Uterus (tissue), 4 donors: ENCODE measurements around the gene FBXL19. TPM values are rescaled to one million over a fixed set of nuclear protein-coding genes. Genes with fewer than 3 reads are reported as not detected.

Experiments
- DNase-seq, 2 donors: peaks; one replicate each; pipeline ENCODE4 v3.0.0-alpha.2; 2019 to 2020
- H3K27ac ChIP-seq, 2 donors: fragments of 200-600 bp; sonication (generic); 1 replicate in 1 of 2; 2 replicates in 1 of 2; pipeline ENCODE4 v1.5.1; 2016 to 2018
- H3K27me3 ChIP-seq, 2 donors: fragments of 200-600 bp; sonication (generic); one replicate each; pipeline ENCODE4 v1.5.1; 2018 to 2019; ENCODE audit warnings: control low read depth in 1 of 2
- H3K36me3 ChIP-seq, 2 donors: fragments of 200-600 bp; sonication (generic); one replicate each; pipeline ENCODE4 v1.5.1; 2019; ENCODE audit warnings: control low read depth in 1 of 2
- H3K4me1 ChIP-seq, 2 donors: fragments of 200-600 bp; sonication (generic); one replicate each; pipeline ENCODE4 v1.5.1; 2018 to 2019; ENCODE audit warnings: control low read depth in 1 of 2
- H3K4me3 ChIP-seq, 2 donors: fragments of 200-600 bp; sonication (generic); 1 replicate in 1 of 2; 2 replicates in 1 of 2; pipeline ENCODE4 v1.5.1; 2018 to 2019; ENCODE audit warnings: mild to moderate bottlenecking in 1 of 2
- H3K9me3 ChIP-seq, 2 donors: fragments of 200-600 bp; sonication (generic); one replicate each; pipeline ENCODE4 v1.5.1; 2019; ENCODE audit warnings: control low read depth in 1 of 2
- POLR2A ChIP-seq, 2 donors: fragments of 450-650 bp; IDR thresholded peaks; one replicate each; pipeline ENCODE4 v1.6.1; 2016; ENCODE audit warnings: antibody characterized with exemption in 2 of 2, mild to moderate bottlenecking in 1 of 2, moderate library complexity in 1 of 2
- intact Hi-C: fragments of 100-400 bp; cut with DNase I; formaldehyde crosslinking; loops from one replicate; pipeline ENCODE4 v1.15.1; 2023; ENCODE audit warnings: low total_unique reads
- total RNA-seq, 4 donors: library from RNA; depleted of rRNA in 3 of 4; stranded (reverse); fragments of >200 nt in 3 of 4; gene quantifications; one replicate each; pipeline versions ENCODE4 v1.1.0 to v1.2.4, GENCODE V29; 2014 to 2023
- TF ChIP-seq, protein P1 (sequence below), 4 experiments: fragments of 200-600 bp in 2 of 4; fragments of 450-650 bp in 2 of 4; sonication (generic) in 2 of 4; IDR thresholded peaks; one replicate each; pipeline ENCODE4 v1.5.1; 2016 to 2019; ENCODE audit warnings: antibody characterized with exemption in 4 of 4, mild to moderate bottlenecking in 2 of 4, moderate library complexity in 1 of 4
- donor health status: DM: yes; HTN: yes; CAD: no.

FBXL19 gene
- total RNA-seq, 4 donors from 2014 or later: 3.8 to 25.4 (median 19.0) TPM

DNA sequence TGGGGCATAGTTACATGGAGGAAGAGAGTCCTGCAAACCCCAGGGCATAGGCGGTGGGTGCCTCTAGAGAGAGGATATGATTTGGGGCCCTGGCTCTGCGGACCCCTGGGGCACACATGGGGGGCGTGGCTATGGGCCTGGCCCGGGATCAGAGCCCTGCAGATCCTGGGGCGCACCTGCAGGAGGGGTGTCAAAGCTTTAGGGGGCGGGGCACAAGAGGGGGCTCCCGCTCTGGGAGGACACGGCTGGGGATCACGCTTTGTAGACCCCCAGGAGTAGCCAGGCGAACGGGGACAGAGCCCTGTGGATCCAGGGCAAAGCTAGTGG lies 30.0 kb upstream of the FBXL19 start:
- Histone ChIP-seq H3K27ac (peak overlapping the region; percentile 99 to 100), H3K36me3 (no peaks in the 10 kb centered on the region), H3K9me3 (no peaks in the 10 kb centered on the region), H3K4me1 (peaks cover 6 to 7% of the 10 kb centered on the region in 2 donors), H3K27me3 (no peaks in the 10 kb centered on the region), H3K4me3 (peak overlapping the region; percentile 65 to 67)
- intact Hi-C loops: no loop called here
- no peak for TF ChIP-seq POLR2A (IDR thresholded peaks at IDR 0.05)
- TF ChIP-seq, protein P1, sequence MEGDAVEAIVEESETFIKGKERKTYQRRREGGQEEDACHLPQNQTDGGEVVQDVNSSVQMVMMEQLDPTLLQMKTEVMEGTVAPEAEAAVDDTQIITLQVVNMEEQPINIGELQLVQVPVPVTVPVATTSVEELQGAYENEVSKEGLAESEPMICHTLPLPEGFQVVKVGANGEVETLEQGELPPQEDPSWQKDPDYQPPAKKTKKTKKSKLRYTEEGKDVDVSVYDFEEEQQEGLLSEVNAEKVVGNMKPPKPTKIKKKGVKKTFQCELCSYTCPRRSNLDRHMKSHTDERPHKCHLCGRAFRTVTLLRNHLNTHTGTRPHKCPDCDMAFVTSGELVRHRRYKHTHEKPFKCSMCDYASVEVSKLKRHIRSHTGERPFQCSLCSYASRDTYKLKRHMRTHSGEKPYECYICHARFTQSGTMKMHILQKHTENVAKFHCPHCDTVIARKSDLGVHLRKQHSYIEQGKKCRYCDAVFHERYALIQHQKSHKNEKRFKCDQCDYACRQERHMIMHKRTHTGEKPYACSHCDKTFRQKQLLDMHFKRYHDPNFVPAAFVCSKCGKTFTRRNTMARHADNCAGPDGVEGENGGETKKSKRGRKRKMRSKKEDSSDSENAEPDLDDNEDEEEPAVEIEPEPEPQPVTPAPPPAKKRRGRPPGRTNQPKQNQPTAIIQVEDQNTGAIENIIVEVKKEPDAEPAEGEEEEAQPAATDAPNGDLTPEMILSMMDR (IDR thresholded peaks at IDR 0.05): no peak
- peak in 1 of 2 donors; percentile 46 for DNase-seq

DNA sequence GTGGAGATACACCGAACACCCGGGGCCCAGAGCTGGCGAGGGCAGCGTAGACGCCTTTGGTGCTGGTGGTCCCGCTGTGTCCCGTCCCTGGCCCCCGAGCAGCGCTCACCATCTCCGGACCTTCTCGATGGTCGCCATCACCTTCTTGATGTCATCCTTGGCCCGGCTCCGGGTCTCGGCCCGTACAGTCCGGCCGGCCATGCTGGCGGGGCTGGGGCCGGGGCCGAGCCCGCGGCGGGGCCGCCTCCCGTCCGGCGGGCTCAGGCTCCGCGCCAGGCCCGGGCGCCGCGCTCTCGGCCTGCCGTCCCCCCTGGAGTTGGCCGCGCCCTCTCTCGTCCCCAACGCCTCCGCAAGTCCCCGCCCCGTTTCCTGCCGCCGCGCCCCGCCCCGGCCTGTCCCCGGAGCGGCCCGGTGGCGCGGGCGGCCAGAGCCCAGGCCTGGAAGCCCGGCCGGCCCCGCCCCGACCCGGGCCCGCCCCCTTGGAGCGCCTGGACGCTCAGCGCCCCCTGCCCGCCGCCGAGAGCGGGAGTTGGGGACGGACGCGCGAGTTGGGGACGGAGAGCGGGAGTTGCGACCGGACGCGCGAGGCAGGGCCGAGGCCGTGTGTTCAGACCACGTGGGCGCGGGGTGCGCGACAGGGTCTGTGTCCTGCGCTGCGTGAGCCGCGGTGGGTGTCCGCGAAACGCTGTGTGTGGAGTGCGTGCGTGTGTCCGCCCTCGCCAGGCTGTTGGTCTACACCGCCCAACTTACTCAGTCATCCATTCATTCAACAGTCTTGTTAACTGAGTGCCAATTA lies 29.4 kb upstream of the FBXL19 start, which contains the start of gene BCL7C:
TSS of gene BCL7C (minus strand) at position 334 of the 796 bp plus-strand sequence. CDS start at position 201, 133 bp downstream.
- TF ChIP-seq POLR2A (IDR thresholded peaks at IDR 0.05): peak; percentile 26 to 72
- TF ChIP-seq, protein P1 (IDR thresholded peaks at IDR 0.05): peak; percentile 49 to 73 (median 68)
- Histone ChIP-seq H3K36me3 (no peaks in the 10 kb centered on the region), H3K4me3 (peak within 1 kb of the TSS; percentile 65 to 67), H3K9me3 (no peaks in the 10 kb centered on the region), H3K4me1 (peaks cover 6 to 7% of the 10 kb centered on the region in 2 donors), H3K27me3 (no peaks in the 10 kb centered on the region), H3K27ac (peak within 1 kb of the TSS; percentile 99 to 100)
- peak; percentile 88 to 92 for DNase-seq
- intact Hi-C loops: no loop called here

DNA sequence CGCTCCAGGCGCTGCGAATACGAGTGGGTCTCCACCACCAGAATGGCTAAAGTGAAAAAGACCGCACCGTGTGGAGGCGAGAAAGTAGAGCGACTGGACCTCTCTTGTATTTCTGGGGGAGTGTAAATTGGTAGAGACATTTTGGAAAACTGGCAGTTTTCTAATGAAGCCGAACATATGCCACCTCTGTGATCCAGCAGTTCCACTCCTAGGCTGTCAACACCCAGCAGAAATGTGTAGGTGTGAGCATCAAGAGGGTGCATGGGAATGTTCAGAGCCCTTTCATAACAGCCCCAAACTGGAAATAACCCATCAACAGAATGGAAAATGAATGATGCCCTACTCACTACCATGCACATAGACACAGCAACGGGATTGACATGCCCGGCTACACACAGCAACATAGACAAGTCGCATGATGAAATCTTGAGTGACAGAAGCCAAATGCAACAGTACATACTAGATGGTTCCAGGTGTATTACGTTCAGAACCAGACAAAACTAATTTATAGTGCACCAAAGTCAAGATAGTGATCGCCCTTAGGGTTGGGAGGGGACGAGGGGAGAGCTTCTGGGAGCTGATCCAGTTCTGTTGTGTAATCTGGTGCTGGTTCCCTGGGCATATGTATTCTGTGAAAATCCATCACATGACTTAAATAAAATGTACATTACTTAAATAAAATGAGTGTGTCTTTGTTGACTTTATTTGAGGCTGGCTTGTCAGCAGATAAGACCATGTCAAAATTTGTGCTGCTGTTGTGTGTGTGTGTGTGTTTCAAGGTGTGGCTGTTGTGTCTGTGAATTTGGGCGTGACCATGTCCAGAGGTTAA lies 28.6 kb upstream of the FBXL19 start:
- Histone ChIP-seq H3K27ac (peak overlapping the region; percentile 99 to 100), H3K9me3 (no peaks in the 10 kb centered on the region), H3K36me3 (no peaks in the 10 kb centered on the region), H3K27me3 (no peaks in the 10 kb centered on the region), H3K4me3 (peak overlapping the region; percentile 65 to 67), H3K4me1 (peaks cover 6 to 7% of the 10 kb centered on the region in 2 donors)
- DNase-seq: no peak
- intact Hi-C loops: no loop called here
- no peak for TF ChIP-seq POLR2A (IDR thresholded peaks at IDR 0.05)
- TF ChIP-seq, protein P1 (IDR thresholded peaks at IDR 0.05): no peak

DNA sequence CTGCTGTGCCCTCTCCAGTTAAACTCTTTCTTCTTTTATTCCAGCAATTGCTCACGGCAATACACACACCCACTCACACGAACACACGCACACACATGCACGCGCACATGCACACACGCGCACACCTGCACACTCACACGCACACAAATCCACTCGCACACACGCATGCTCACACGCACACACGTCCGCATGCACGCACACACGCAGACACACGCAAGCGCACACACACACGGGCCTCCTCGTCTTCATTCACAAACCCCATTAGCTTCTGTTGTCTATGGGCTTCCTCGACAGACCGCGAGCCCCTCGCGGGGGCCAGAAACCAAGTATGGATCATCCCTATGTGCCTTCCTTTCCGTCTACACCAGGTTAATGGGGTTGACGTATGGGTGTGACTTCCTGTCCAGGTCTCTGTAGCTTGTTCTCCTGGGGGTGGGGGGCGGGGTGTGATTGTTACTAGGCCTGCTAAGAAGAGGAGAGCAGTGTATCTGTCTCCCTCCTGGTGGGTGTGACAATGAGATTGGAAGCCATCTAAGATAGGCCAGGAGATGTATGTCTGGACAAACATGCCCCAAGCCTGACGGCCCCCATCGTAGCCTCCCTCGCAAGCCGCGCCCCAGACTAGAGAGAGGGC lies 27.6 kb upstream of the FBXL19 start:
- peak overlapping the region; percentile 99 to 100 for H3K27ac ChIP-seq
- intact Hi-C loops: no loop called here
- no peaks in the 10 kb centered on the region for H3K9me3 ChIP-seq
- TF ChIP-seq, protein P1 (IDR thresholded peaks at IDR 0.05): no peak
- DNase-seq: peak in 1 of 2 donors; percentile 39
- H3K4me3 ChIP-seq: peak overlapping the region; percentile 73 to 87
- no peaks in the 10 kb centered on the region for H3K27me3 ChIP-seq
- no peaks in the 10 kb centered on the region for H3K36me3 ChIP-seq
- peaks cover 6 to 7% of the 10 kb centered on the region in 2 donors for H3K4me1 ChIP-seq
